Suprapubic skin (tissue), 4 donors: Measurements from ENCODE around the gene YOD1.
A peak's percentile ranks its signal among the peaks of the same experiment; 100 is the strongest.

ENCODE experiments used
- CTCF ChIP-seq, 2 donors: fragments of 200-600 bp in 1 of 2; fragments of 450-650 bp in 1 of 2; sonication (generic) in 1 of 2; IDR thresholded peaks; one replicate each; pipeline ENCODE4 v1.5.1; 2016 to 2019; ENCODE audit warnings: antibody characterized with exemption in 2 of 2, mild to moderate bottlenecking in 1 of 2, moderate library complexity in 1 of 2
- EP300 ChIP-seq: sonication (generic); formaldehyde crosslinking; IDR thresholded peaks from one replicate; pipeline ENCODE4 v1.6.1; 2017; ENCODE audit warnings: antibody characterized with exemption
- POLR2A ChIP-seq, 2 donors: fragments of 450-650 bp; IDR thresholded peaks; one replicate each; pipeline ENCODE4 v1.6.1; 2017; ENCODE audit warnings: antibody characterized with exemption in 2 of 2, mild to moderate bottlenecking in 2 of 2, moderate library complexity in 2 of 2
- POLR2AphosphoS5 ChIP-seq, 3 donors: sonication (generic); formaldehyde crosslinking; IDR thresholded peaks; one replicate each; pipeline ENCODE4 v1.6.1; 2017; ENCODE audit warnings: antibody characterized with exemption in 3 of 3

- TF ChIP-seq CTCF (IDR thresholded peaks at IDR 0.05) (peak; percentile 44 to 56), POLR2A (IDR thresholded peaks at IDR 0.05) (no peak), EP300 (no peak), POLR2AphosphoS5 (IDR thresholded peaks at IDR 0.05) (no peak)
Measured at GRCh38 chr1:207084701-207085180, 33.7 kb upstream of the YOD1 start.
